PC-3 (cell line): ENCODE data around the gene SSTR5.

Source experiments
- EZH2 ChIP-seq: fragments of 300-600 bp; sonication (generic); IDR thresholded peaks from one replicate; pipeline ENCODE4 v1.6.1; 2017; ENCODE audit warnings: antibody characterized with exemption, mild to moderate bottlenecking, low read length; ENCODE audit not compliant: unreplicated experiment
- EZH2phosphoT487 ChIP-seq: fragments of 300-600 bp; sonication (generic); IDR thresholded peaks from 2 replicates; pipeline ENCODE4 v1.6.1; 2018; ENCODE audit warnings: mild to moderate bottlenecking, antibody characterized with exemption, low read length, borderline replicate concordance
- TF ChIP-seq, protein P1 (sequence below): fragments of 300-600 bp; sonication (generic); conservative IDR thresholded peaks from 2 replicates; pipeline ENCODE4 v1.5.1; 2017; ENCODE audit warnings: antibody characterized with exemption, low read depth, mild to moderate bottlenecking, low read length

DNA sequence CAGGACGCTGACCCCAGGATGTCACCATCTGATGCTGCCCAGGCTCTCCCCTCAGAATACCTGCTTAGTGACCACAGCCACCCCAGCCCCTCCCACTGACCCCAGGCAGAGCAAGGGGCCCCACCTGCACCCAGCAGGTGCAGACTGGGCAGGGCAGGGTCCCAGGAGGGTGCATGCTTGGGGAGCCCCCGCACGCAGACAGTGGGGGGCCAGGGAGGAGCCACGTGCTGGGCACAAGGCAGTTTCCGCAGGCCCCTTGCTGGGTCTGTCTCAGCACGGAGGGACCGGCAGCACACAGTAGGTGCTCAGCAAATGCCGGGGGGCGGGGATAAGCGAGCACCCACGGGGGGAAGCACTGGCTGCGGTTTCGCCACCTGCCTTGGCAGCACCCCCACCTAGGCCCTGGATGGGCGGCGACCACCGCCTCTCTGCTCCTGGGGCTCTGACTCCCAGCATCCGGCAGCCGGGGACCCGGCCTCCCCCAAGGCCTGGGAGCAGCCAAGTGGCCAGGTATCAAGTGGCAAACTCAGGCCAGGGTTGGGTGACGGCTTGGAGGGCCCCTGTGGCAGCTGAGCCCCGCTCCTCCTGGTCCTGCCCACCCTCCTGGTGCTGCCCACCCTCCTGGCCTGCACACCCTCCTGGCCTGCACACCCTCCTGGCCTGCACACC lies 18.7 kb upstream of the SSTR5 start:
- TF ChIP-seq, protein P1, sequence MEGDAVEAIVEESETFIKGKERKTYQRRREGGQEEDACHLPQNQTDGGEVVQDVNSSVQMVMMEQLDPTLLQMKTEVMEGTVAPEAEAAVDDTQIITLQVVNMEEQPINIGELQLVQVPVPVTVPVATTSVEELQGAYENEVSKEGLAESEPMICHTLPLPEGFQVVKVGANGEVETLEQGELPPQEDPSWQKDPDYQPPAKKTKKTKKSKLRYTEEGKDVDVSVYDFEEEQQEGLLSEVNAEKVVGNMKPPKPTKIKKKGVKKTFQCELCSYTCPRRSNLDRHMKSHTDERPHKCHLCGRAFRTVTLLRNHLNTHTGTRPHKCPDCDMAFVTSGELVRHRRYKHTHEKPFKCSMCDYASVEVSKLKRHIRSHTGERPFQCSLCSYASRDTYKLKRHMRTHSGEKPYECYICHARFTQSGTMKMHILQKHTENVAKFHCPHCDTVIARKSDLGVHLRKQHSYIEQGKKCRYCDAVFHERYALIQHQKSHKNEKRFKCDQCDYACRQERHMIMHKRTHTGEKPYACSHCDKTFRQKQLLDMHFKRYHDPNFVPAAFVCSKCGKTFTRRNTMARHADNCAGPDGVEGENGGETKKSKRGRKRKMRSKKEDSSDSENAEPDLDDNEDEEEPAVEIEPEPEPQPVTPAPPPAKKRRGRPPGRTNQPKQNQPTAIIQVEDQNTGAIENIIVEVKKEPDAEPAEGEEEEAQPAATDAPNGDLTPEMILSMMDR, result no peak
- no peak for TF ChIP-seq EZH2
- no peak for TF ChIP-seq EZH2phosphoT487
